HCT116 (cell line): ENCODE data around the gene PDE12.

Experiments used
- CTCF ChIP-seq, 3 experiments: fragments of 200-600 bp in 1 of 3; sonication (generic) in 1 of 3; IDR thresholded peaks in 2 of 3; conservative IDR thresholded peaks in 1 of 3; 2 replicates each; pipeline ENCODE4 v1.5.1; 2012 to 2017; ENCODE audit warnings: low read depth in 2 of 3, low read length in 2 of 3, antibody characterized with exemption in 1 of 3, borderline replicate concordance in 1 of 3, control low read depth in 1 of 3, mild to moderate bottlenecking in 1 of 3, mixed read lengths in 1 of 3, mixed run types in 1 of 3, moderate library complexity in 1 of 3; ENCODE audit not compliant: insufficient read depth in 1 of 3
- EGR1 ChIP-seq: IDR thresholded peaks from 2 replicates; pipeline ENCODE4 v1.6.1; 2012; ENCODE audit warnings: low read depth
- EZH2 ChIP-seq: fragments of 200-600 bp; sonication (generic); IDR thresholded peaks from 2 replicates; pipeline ENCODE4 v1.6.1; 2017; ENCODE audit warnings: antibody characterized with exemption, mixed run types
- EZH2phosphoT487 ChIP-seq: fragments of 200-600 bp; IDR thresholded peaks from 2 replicates; pipeline ENCODE4 v1.6.1; 2018; ENCODE audit warnings: antibody characterized with exemption, borderline replicate concordance
- FOSL1 ChIP-seq: IDR thresholded peaks from 2 replicates; pipeline ENCODE4 v1.6.1; 2012; ENCODE audit warnings: low read depth
- MAX ChIP-seq: IDR thresholded peaks from 2 replicates; pipeline ENCODE4 v1.6.1; 2012
- POLR2A ChIP-seq: IDR thresholded peaks from 2 replicates; pipeline ENCODE4 v1.7.0; 2011; ENCODE audit warnings: borderline replicate concordance; ENCODE audit not compliant: insufficient read depth, insufficient read length; ENCODE audit errors: extremely low read depth
- POLR2AphosphoS5 ChIP-seq: IDR thresholded peaks from 2 replicates; pipeline ENCODE4 v1.6.1; 2011; ENCODE audit warnings: mild to moderate bottlenecking, low read depth, low read length, moderate library complexity
- RAD21 ChIP-seq: IDR thresholded peaks from 2 replicates; pipeline ENCODE4 v1.6.1; 2012; ENCODE audit warnings: low read depth, mild to moderate bottlenecking
- SRF ChIP-seq: IDR thresholded peaks from 2 replicates; pipeline ENCODE4 v1.6.1; 2012; ENCODE audit warnings: low read depth
- YY1 ChIP-seq: IDR thresholded peaks from 2 replicates; pipeline ENCODE4 v1.6.1; 2011; ENCODE audit warnings: low read length, low read depth, moderate library complexity, mild to moderate bottlenecking; ENCODE audit not compliant: insufficient replicate concordance; ENCODE audit errors: extremely low read depth
- TF ChIP-seq, protein P1 (sequence below): IDR thresholded peaks from 2 replicates; pipeline ENCODE4 v1.6.1; 2012; ENCODE audit warnings: low read depth

DNA sequence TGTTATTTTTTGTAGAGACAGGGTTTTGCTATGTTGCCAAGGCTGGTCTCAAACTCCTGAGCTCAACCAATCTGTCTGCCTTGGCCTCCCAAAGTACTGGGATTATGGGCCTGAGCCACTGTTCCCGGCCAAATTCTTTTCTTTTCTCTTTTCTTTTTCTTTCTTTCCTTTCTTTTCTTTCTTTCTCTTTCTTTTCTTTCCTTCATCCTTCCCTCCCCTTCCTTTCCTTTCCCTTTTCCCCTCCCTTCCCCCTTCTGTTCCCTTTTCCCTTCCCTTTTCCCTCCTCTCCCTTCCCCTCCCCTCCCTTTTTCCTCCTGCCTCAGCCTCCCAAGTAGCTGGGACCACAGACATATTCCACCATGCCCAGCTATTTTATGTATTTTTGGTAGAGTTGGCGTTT, 44.1 kb downstream of the PDE12 start:
- TF ChIP-seq CTCF (IDR thresholded peaks at IDR 0.05 in 2 of 3, conservative IDR thresholded peaks at IDR 0.05 in 1 of 3; ENCODE audit: borderline replicate concordance in 1 of 3, insufficient read depth in 1 of 3, low read depth in 2 of 3, low read length in 2 of 3) (no peak), EZH2 (no peak), EGR1 (no peak), YY1 (no peak), EZH2phosphoT487 (no peak), POLR2AphosphoS5 (no peak), POLR2A (no peak), SRF (no peak), MAX (no peak), FOSL1 (no peak), RAD21 (no peak)
- TF ChIP-seq, protein P1, sequence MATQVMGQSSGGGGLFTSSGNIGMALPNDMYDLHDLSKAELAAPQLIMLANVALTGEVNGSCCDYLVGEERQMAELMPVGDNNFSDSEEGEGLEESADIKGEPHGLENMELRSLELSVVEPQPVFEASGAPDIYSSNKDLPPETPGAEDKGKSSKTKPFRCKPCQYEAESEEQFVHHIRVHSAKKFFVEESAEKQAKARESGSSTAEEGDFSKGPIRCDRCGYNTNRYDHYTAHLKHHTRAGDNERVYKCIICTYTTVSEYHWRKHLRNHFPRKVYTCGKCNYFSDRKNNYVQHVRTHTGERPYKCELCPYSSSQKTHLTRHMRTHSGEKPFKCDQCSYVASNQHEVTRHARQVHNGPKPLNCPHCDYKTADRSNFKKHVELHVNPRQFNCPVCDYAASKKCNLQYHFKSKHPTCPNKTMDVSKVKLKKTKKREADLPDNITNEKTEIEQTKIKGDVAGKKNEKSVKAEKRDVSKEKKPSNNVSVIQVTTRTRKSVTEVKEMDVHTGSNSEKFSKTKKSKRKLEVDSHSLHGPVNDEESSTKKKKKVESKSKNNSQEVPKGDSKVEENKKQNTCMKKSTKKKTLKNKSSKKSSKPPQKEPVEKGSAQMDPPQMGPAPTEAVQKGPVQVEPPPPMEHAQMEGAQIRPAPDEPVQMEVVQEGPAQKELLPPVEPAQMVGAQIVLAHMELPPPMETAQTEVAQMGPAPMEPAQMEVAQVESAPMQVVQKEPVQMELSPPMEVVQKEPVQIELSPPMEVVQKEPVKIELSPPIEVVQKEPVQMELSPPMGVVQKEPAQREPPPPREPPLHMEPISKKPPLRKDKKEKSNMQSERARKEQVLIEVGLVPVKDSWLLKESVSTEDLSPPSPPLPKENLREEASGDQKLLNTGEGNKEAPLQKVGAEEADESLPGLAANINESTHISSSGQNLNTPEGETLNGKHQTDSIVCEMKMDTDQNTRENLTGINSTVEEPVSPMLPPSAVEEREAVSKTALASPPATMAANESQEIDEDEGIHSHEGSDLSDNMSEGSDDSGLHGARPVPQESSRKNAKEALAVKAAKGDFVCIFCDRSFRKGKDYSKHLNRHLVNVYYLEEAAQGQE: no peak
